Tibial nerve (tissue), 4 donors: Measurements from ENCODE around the gene FLT4.

Source experiments
- EP300 ChIP-seq, 2 donors: sonication (generic); formaldehyde crosslinking; IDR thresholded peaks; one replicate each; pipeline ENCODE4 v1.6.1; 2017; ENCODE audit warnings: antibody characterized with exemption in 2 of 2, mild to moderate bottlenecking in 1 of 2
- POLR2A ChIP-seq, 2 donors: fragments of 450-650 bp; IDR thresholded peaks; one replicate each; pipeline ENCODE4 v1.6.1; 2017; ENCODE audit warnings: antibody characterized with exemption in 2 of 2, mild to moderate bottlenecking in 2 of 2, moderate library complexity in 2 of 2
- TF ChIP-seq, protein P1 (sequence below), 5 experiments: fragments of 200-600 bp in 3 of 5; fragments of 450-650 bp in 2 of 5; sonication (generic) in 3 of 5; IDR thresholded peaks; one replicate each; pipeline ENCODE4 v1.5.1; 2016 to 2019; ENCODE audit warnings: antibody characterized with exemption in 5 of 5, mild to moderate bottlenecking in 3 of 5, moderate library complexity in 2 of 5

DNA sequence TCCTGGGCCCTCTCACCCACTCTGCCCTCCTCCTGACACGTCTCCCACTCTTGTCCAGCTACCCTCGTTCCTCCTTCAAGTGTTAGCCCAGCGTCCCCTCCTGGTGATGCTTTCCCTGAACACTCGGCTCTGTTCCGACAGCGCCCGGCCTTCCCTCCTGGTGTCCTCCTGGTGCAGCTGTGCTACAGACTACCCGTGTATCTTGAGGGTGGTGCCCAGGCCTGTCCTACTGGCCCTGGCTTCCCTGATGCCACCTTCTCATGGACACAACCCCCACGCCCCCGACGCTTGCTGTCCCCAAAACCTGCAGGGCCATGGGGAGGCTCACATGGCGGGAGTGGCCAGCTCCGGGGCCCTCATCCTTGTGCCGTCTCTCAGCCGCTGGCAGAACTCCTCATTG is 36.7 kb downstream of the FLT4 start:
- TF ChIP-seq, protein P1, sequence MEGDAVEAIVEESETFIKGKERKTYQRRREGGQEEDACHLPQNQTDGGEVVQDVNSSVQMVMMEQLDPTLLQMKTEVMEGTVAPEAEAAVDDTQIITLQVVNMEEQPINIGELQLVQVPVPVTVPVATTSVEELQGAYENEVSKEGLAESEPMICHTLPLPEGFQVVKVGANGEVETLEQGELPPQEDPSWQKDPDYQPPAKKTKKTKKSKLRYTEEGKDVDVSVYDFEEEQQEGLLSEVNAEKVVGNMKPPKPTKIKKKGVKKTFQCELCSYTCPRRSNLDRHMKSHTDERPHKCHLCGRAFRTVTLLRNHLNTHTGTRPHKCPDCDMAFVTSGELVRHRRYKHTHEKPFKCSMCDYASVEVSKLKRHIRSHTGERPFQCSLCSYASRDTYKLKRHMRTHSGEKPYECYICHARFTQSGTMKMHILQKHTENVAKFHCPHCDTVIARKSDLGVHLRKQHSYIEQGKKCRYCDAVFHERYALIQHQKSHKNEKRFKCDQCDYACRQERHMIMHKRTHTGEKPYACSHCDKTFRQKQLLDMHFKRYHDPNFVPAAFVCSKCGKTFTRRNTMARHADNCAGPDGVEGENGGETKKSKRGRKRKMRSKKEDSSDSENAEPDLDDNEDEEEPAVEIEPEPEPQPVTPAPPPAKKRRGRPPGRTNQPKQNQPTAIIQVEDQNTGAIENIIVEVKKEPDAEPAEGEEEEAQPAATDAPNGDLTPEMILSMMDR (IDR thresholded peaks at IDR 0.05), result no peak
- TF ChIP-seq POLR2A (IDR thresholded peaks at IDR 0.05) (no peak), EP300 (IDR thresholded peaks at IDR 0.05) (no peak)
